Skeletal muscle tissue (tissue), 4 donors: Measurements from ENCODE around the gene TBL2. TPM values are rescaled to one million over a fixed set of nuclear protein-coding genes. Genes with fewer than 3 reads are reported as not detected.
A peak's percentile ranks its signal among the peaks of the same experiment; 100 is the strongest.

Experiments used
- H3K27ac ChIP-seq: one replicate; pipeline ENCODE4 v1.7.0; 2013; ENCODE audit warnings: mild to moderate bottlenecking, low read depth, low read length, inconsistent platforms
- H3K27me3 ChIP-seq, 3 donors: one replicate each; pipeline ENCODE4 v1.7.0; 2013; ENCODE audit warnings: low read length in 3 of 3; ENCODE audit not compliant: control insufficient read depth in 3 of 3, insufficient read depth in 3 of 3
- H3K36me3 ChIP-seq, 3 donors: one replicate each; pipeline ENCODE4 v1.7.0; 2013; ENCODE audit warnings: low read length in 3 of 3; ENCODE audit not compliant: control insufficient read depth in 3 of 3, insufficient read depth in 3 of 3
- H3K4me1 ChIP-seq, 3 donors: one replicate each; pipeline ENCODE4 v1.7.0; 2013; ENCODE audit warnings: low read length in 3 of 3, mild to moderate bottlenecking in 3 of 3; ENCODE audit not compliant: control insufficient read depth in 3 of 3, insufficient read depth in 3 of 3
- H3K4me3 ChIP-seq, 3 donors: one replicate each; pipeline ENCODE4 v1.7.0; 2013; ENCODE audit warnings: low read length in 3 of 3
- H3K9ac ChIP-seq, 3 donors: one replicate each; pipeline ENCODE4 v1.7.0; 2013; ENCODE audit warnings: low read length in 3 of 3, mild to moderate bottlenecking in 3 of 3, moderate library complexity in 2 of 3, low read depth in 1 of 3
- H3K9me3 ChIP-seq, 3 donors: one replicate each; pipeline ENCODE4 v1.7.0; 2013; ENCODE audit warnings: low read length in 3 of 3; ENCODE audit not compliant: control insufficient read depth in 3 of 3
- total RNA-seq: library from RNA; depleted of rRNA; stranded (reverse); fragments of >200 nt; gene quantifications from one replicate; pipeline ENCODE4 v1.2.3, GENCODE V29; 2014
- donor health status: Osteomylitis.

The TBL2 gene
- total RNA-seq: 54.8 TPM

- Histone ChIP-seq H3K27ac (peak within 1 kb of the TSS; percentile 90), H3K27me3 (no peaks in the 10 kb centered on the region), H3K36me3 (peaks cover 13 to 14% (median 14%) of the 10 kb centered on the region in 3 donors), H3K9ac (peak within 1 kb of the TSS; percentile 88 to 96 (median 88)), H3K4me1 (peaks cover 15 to 21% (median 16%) of the 10 kb centered on the region in 3 donors), H3K4me3 (peak within 1 kb of the TSS; percentile 81 to 88 (median 85)), H3K9me3 (no peaks in the 10 kb centered on the region)
These were observed at the start of gene TBL2 for GRCh38 chr7:73578342-73579128. TBL2 (minus strand) TSS chr7:73578579; CDS start chr7:73578549, 30 bp downstream.

- no peak overlapping the region for H3K27ac ChIP-seq
- H3K27me3 ChIP-seq: peaks cover 16 to 24% (median 23%) of the 10 kb centered on the region in 3 donors
These were observed 48.4 kb upstream of the TBL2 start for GRCh38 chr7:73626814-73627213.

GRCh38 chr7:73625276-73625675, 46.9 kb upstream of the TBL2 start:
- Histone ChIP-seq H3K9ac (no peak overlapping the region), H3K27ac (no peak overlapping the region), H3K9me3 (no peaks in the 10 kb centered on the region), H3K4me3 (no peak overlapping the region), H3K27me3 (peaks cover 16 to 24% (median 23%) of the 10 kb centered on the region in 3 donors), H3K36me3 (no peaks in the 10 kb centered on the region), H3K4me1 (peaks cover 13 to 19% (median 14%) of the 10 kb centered on the region in 3 donors)

More at GRCh38 chr7:73626814-73627213, 48.4 kb upstream of the TBL2 start:
- H3K9me3 ChIP-seq: no peaks in the 10 kb centered on the region
- H3K9ac ChIP-seq: no peak overlapping the region
- H3K4me3 ChIP-seq: no peak overlapping the region
- no peaks in the 10 kb centered on the region for H3K36me3 ChIP-seq
- H3K4me1 ChIP-seq: peaks cover 9 to 19% (median 13%) of the 10 kb centered on the region in 3 donors

- H3K36me3 ChIP-seq: no peaks in the 10 kb centered on the region
- H3K9ac ChIP-seq: no peak overlapping the region
- peaks cover 16 to 24% (median 23%) of the 10 kb centered on the region in 3 donors for H3K27me3 ChIP-seq
- H3K4me3 ChIP-seq: peak overlapping the region in 1 of 3 donors; percentile 78
- no peaks in the 10 kb centered on the region for H3K9me3 ChIP-seq
- no peak overlapping the region for H3K27ac ChIP-seq
- H3K4me1 ChIP-seq: peaks cover 13 to 19% (median 14%) of the 10 kb centered on the region in 3 donors
These were observed 46.3 kb upstream of the TBL2 start for GRCh38 chr7:73624669-73625001.

GRCh38 chr7:73623798-73624668, 45.7 kb upstream of the TBL2 start, which contains the start of gene MLXIPL:
MLXIPL (minus strand) TSS chr7:73624522; CDS start chr7:73624492, 30 bp downstream.
- Histone ChIP-seq H3K36me3 (no peaks in the 10 kb centered on the region), H3K9ac (peak within 1 kb of the TSS; percentile 79 to 95 (median 83)), H3K27ac (no peak within 1 kb of the TSS), H3K4me1 (peaks cover 13 to 19% (median 14%) of the 10 kb centered on the region in 3 donors), H3K27me3 (peaks cover 16 to 19% (median 17%) of the 10 kb centered on the region in 3 donors), H3K9me3 (no peaks in the 10 kb centered on the region), H3K4me3 (peak within 1 kb of the TSS; percentile 75 to 89 (median 78))

- Histone ChIP-seq H3K9me3 (no peaks in the 10 kb centered on the region), H3K27ac (no peak overlapping the region), H3K27me3 (peaks cover 10 to 15% (median 13%) of the 10 kb centered on the region in 3 donors), H3K4me3 (peak overlapping the region; percentile 75 to 89 (median 78)), H3K9ac (peak overlapping the region; percentile 79 to 95 (median 81)), H3K4me1 (peaks cover 13 to 19% (median 14%) of the 10 kb centered on the region in 3 donors), H3K36me3 (no peaks in the 10 kb centered on the region)
These were observed 44.8 kb upstream of the TBL2 start for GRCh38 chr7:73622909-73623797.

- Histone ChIP-seq H3K4me1 (peaks cover 13 to 19% (median 14%) of the 10 kb centered on the region in 3 donors), H3K4me3 (peak overlapping the region; percentile 41 to 89 (median 78)), H3K36me3 (no peaks in the 10 kb centered on the region), H3K27ac (no peak overlapping the region), H3K9me3 (no peaks in the 10 kb centered on the region), H3K27me3 (peaks cover 4 to 10% (median 9%) of the 10 kb centered on the region in 3 donors), H3K9ac (peak overlapping the region in 2 of 3 donors; percentile 62 to 79)
These were observed 44.1 kb upstream of the TBL2 start for GRCh38 chr7:73622527-73622908.

GRCh38 chr7:73621168-73622063, 43.0 kb upstream of the TBL2 start:
- Histone ChIP-seq H3K36me3 (peaks cover 0 to under 1% (median 0%) of the 10 kb centered on the region in 3 donors), H3K9me3 (no peaks in the 10 kb centered on the region), H3K4me1 (peaks cover 10 to 19% (median 11%) of the 10 kb centered on the region in 3 donors), H3K27me3 (peaks cover 4 to 7% (median 5%) of the 10 kb centered on the region in 3 donors), H3K4me3 (no peak overlapping the region), H3K27ac (no peak overlapping the region), H3K9ac (no peak overlapping the region)
